Measurements from ENCODE around the gene STARD3. TPM values are rescaled to one million over a fixed set of nuclear protein-coding genes. Genes with fewer than 3 reads are reported as not detected.

Gene STARD3
- total and polyA plus RNA-seq, 2 donors (not counting 3 experiments of a cell fraction or from before 2014, with no cell fraction given): 51.0 to 75.7 TPM

- intact Hi-C loops (cut with micrococcal nuclease): no loop called here
- Histone ChIP-seq H2AFZ (ENCODE audit: low read depth, low read length) (no peak overlapping the region), H4K20me1 (replicated peaks; ENCODE audit: control insufficient read depth, extremely low read depth, insufficient read depth, low read length) (no peaks in the 10 kb centered on the region), H3K27me3 (ENCODE audit: control insufficient read depth in 2 of 2, insufficient read depth in 2 of 2, low read length in 2 of 2) (peaks cover 91 to 93% of the 10 kb centered on the region in 2 experiments), H3K79me2 (ENCODE audit: control insufficient read depth, insufficient read depth, low read length) (no peaks in the 10 kb centered on the region), H3K4me2 (ENCODE audit: insufficient read depth, low read length) (no peak overlapping the region), H3K9ac (replicated peaks; ENCODE audit: extremely low read depth, insufficient read depth, low read length) (no peak overlapping the region), H3K9me1 (replicated peaks; ENCODE audit: control insufficient read depth, extremely low read depth, insufficient read depth, low read length) (no peaks in the 10 kb centered on the region), H3K4me1 (ENCODE audit: control insufficient read depth, extremely low read depth, insufficient read depth, low read length) (no peaks in the 10 kb centered on the region), H3K27ac (ENCODE audit: insufficient read depth, low read depth, low read length) (no peak overlapping the region), H3K36me3 (ENCODE audit: control insufficient read depth in 2 of 2, extremely low read depth in 1 of 2, insufficient read depth in 2 of 2, low read length in 2 of 2) (no peaks in the 10 kb centered on the region), H3K9me3 (replicated peaks; ENCODE audit: control insufficient read depth, insufficient read depth, low read length) (no peaks in the 10 kb centered on the region), H3K4me3 (replicated peaks in 1 of 3; ENCODE audit: insufficient read depth in 1 of 3, low read depth in 1 of 3, low read length in 3 of 3) (no peak overlapping the region)
- CTCF ChIA-PET: interaction anchor here (1.0 to 1.7 kb wide), 3 partner anchors 23 kb away, joined by 3 to 8 read pairs (median 5); no protein-coding TSS in a partner anchor
- POLR2A ChIA-PET: no interaction called here
- TF ChIP-seq GATA2 (IDR thresholded peaks at IDR 0.05; ENCODE audit: insufficient read depth, insufficient read length, low read depth, low read length): no peak
- TF ChIP-seq, protein P1, sequence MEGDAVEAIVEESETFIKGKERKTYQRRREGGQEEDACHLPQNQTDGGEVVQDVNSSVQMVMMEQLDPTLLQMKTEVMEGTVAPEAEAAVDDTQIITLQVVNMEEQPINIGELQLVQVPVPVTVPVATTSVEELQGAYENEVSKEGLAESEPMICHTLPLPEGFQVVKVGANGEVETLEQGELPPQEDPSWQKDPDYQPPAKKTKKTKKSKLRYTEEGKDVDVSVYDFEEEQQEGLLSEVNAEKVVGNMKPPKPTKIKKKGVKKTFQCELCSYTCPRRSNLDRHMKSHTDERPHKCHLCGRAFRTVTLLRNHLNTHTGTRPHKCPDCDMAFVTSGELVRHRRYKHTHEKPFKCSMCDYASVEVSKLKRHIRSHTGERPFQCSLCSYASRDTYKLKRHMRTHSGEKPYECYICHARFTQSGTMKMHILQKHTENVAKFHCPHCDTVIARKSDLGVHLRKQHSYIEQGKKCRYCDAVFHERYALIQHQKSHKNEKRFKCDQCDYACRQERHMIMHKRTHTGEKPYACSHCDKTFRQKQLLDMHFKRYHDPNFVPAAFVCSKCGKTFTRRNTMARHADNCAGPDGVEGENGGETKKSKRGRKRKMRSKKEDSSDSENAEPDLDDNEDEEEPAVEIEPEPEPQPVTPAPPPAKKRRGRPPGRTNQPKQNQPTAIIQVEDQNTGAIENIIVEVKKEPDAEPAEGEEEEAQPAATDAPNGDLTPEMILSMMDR (IDR thresholded peaks at IDR 0.05; ENCODE audit: extremely low read depth in 1 of 2, insufficient read depth in 1 of 2, low read depth in 1 of 2, low read length in 2 of 2): no peak
- no peak for TF ChIP-seq POLR2A (IDR thresholded peaks at IDR 0.05; ENCODE audit: low read depth, low read length)
- no peak for TF ChIP-seq MYC (IDR thresholded peaks at IDR 0.05; ENCODE audit: low read depth, low read length)
- peak; percentile 94 for TF ChIP-seq EZH2 (IDR thresholded peaks at IDR 0.05; ENCODE audit: borderline replicate concordance, low read depth, low read length, severe bottlenecking)
- TF ChIP-seq JUN (IDR thresholded peaks at IDR 0.05; ENCODE audit: borderline replicate concordance, insufficient read depth, insufficient read length, low read depth): no peak
- TF ChIP-seq, protein P2, sequence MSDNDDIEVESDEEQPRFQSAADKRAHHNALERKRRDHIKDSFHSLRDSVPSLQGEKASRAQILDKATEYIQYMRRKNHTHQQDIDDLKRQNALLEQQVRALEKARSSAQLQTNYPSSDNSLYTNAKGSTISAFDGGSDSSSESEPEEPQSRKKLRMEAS (IDR thresholded peaks at IDR 0.05; ENCODE audit: insufficient read depth, insufficient read length): no peak
- no peak for TF ChIP-seq FOS (IDR thresholded peaks at IDR 0.05; ENCODE audit: borderline replicate concordance, insufficient read depth, low read length)
- dilution Hi-C loops (cut with MboI; ENCODE audit: extremely low pct_ligation_motif_present, low sequenced_read_pairs): no loop called here
- no peak for DNase-seq (ENCODE audit: low read depth, low spot score)
- no TSS peak for BruUV-seq (replicated peaks)
- FAIRE-seq: no peak
Observed at GRCh38 chr17:39599004-39599664, 37.8 kb upstream of the STARD3 start.

Measured in endothelial cell of umbilical vein (primary cell).